HL-60 (cell line): Measurements from ENCODE around the gene ATP11A.

Experiments used
- POLR2AphosphoS5 ChIP-seq: IDR thresholded peaks from 2 replicates; pipeline ENCODE4 v1.6.1; 2012; ENCODE audit warnings: low read depth
- TF ChIP-seq, protein P1 (sequence below): IDR thresholded peaks from one replicate; pipeline ENCODE4 v1.5.1; 2011; ENCODE audit warnings: low read length, control low read depth, inconsistent platforms; ENCODE audit not compliant: insufficient read depth

DNA sequence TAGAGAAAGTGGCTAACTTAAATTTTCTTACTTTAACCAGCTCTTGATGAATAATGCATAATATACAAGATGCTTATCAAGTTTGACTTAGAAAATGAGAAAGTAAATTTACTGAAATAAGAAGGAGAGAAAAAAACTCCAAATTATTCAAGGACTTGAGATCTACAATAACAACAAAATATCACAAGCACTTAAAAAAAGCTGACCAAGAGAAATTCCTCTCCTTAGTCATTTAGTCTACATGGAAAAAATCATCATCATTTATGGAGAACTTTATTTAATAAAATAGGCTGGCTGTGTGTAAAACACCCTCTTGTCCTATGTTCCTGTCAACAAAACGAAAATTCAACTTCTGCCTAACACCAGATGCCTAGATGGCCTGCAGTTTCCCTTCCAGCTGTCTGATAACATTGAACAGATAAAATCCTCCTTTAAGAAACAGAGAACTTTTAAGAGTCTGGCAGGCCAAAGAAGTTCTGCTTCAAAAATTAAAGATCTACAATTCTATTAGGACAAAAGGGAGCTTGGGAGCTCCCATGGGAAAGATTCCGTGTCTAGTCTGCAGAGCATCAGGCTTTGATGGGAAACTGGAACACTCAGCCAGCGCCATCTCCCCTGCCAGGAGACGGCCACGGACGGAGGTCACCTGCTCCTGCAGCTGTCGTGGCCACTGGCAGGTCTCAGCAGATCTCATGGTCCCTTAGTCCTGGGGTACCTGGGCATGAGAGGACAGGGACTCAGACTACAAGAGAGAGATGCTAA lies 37.9 kb upstream of the ATP11A start:
- TF ChIP-seq, protein P1, sequence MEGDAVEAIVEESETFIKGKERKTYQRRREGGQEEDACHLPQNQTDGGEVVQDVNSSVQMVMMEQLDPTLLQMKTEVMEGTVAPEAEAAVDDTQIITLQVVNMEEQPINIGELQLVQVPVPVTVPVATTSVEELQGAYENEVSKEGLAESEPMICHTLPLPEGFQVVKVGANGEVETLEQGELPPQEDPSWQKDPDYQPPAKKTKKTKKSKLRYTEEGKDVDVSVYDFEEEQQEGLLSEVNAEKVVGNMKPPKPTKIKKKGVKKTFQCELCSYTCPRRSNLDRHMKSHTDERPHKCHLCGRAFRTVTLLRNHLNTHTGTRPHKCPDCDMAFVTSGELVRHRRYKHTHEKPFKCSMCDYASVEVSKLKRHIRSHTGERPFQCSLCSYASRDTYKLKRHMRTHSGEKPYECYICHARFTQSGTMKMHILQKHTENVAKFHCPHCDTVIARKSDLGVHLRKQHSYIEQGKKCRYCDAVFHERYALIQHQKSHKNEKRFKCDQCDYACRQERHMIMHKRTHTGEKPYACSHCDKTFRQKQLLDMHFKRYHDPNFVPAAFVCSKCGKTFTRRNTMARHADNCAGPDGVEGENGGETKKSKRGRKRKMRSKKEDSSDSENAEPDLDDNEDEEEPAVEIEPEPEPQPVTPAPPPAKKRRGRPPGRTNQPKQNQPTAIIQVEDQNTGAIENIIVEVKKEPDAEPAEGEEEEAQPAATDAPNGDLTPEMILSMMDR, result no peak
- TF ChIP-seq POLR2AphosphoS5, result no peak
